Stimulated activated CD4-positive, alpha-beta T cell treated with anti-CD3 and anti-CD28 coated beads, Interleukin-15, amount 100 ng/mL, for 24 hours (primary cell): ENCODE measurements around the gene TUBA1B.
A peak's percentile ranks its signal among the peaks of the same experiment; 100 is the strongest.

Experiments
- DNase-seq: peaks from one replicate; pipeline ENCODE4 v3.0.0-alpha.2; 2020

Gene TUBA1B

GRCh38 chr12:49089821-49090773 lies 41.1 kb downstream of the TUBA1B start:
- peak; percentile 60 for DNase-seq

GRCh38 chr12:49088932-49089330 lies 42.3 kb downstream of the TUBA1B start:
- no peak for DNase-seq

- DNase-seq = peak; percentile 81
Observed at GRCh38 chr12:49088150-49088931, 42.9 kb downstream of the TUBA1B start.

GRCh38 chr12:49086116-49086515 lies 45.1 kb downstream of the TUBA1B start:
- no peak for DNase-seq

- DNase-seq = no peak
Observed at GRCh38 chr12:49084438-49084837, 46.8 kb downstream of the TUBA1B start.

GRCh38 chr12:49079793-49080192 lies 51.4 kb downstream of the TUBA1B start:
- no peak for DNase-seq
